H1 (cell line): Measurements from ENCODE around the gene DAND5. TPM values are rescaled to one million over a fixed set of nuclear protein-coding genes. Genes with fewer than 3 reads are reported as not detected.

Experiments used
- BACH1 ChIP-seq: IDR thresholded peaks from 2 replicates; pipeline ENCODE4 v1.6.1; 2012; ENCODE audit warnings: low read length, improper control_type of control experiment
- CREB1 ChIP-seq: IDR thresholded peaks from 2 replicates; pipeline ENCODE4 v1.6.1; 2012; ENCODE audit warnings: inconsistent platforms
- CTBP2 ChIP-seq: IDR thresholded peaks from 2 replicates; pipeline ENCODE4 v1.7.0; 2011; ENCODE audit warnings: borderline replicate concordance, mild to moderate bottlenecking, moderate library complexity, mixed read lengths, low read length; ENCODE audit not compliant: insufficient read depth, insufficient read length
- HDAC2 ChIP-seq, 2 experiments: fragments of 300-600 bp in 1 of 2; sonication (generic) in 1 of 2; IDR thresholded peaks; 2 replicates each; pipeline ENCODE4 v1.6.1; 2011 to 2012; ENCODE audit warnings: low read depth in 2 of 2, low read length in 2 of 2, mild to moderate bottlenecking in 2 of 2, moderate library complexity in 2 of 2, borderline replicate concordance in 1 of 2, inconsistent platforms in 1 of 2
- NANOG ChIP-seq: IDR thresholded peaks from 2 replicates; pipeline ENCODE4 v1.6.1; 2011; ENCODE audit warnings: low read length, low read depth, mild to moderate bottlenecking, inconsistent platforms; ENCODE audit not compliant: insufficient read depth, poor library complexity, severe bottlenecking
- PHF8 ChIP-seq: fragments of 200-600 bp; sonication (generic); conservative IDR thresholded peaks from 2 replicates; pipeline ENCODE4 v1.7.1; 2012; ENCODE audit warnings: low read depth, mild to moderate bottlenecking, inconsistent platforms, low read length, moderate library complexity
- RXRA ChIP-seq: IDR thresholded peaks from 2 replicates; pipeline ENCODE4 v1.6.1; 2011; ENCODE audit warnings: low read depth, mild to moderate bottlenecking, low read length, moderate library complexity; ENCODE audit not compliant: insufficient read depth
- SIRT6 ChIP-seq: IDR thresholded peaks from one replicate; pipeline ENCODE4 v1.7.1; 2012; ENCODE audit warnings: low read length, inconsistent platforms
- SRF ChIP-seq: IDR thresholded peaks from 2 replicates; pipeline ENCODE4 v1.6.1; 2011; ENCODE audit warnings: mild to moderate bottlenecking, low read depth, low read length, moderate library complexity
- TAF1 ChIP-seq: IDR thresholded peaks from 2 replicates; pipeline ENCODE4 v1.6.1; 2011; ENCODE audit warnings: mild to moderate bottlenecking, low read depth, low read length
- TCF12 ChIP-seq: IDR thresholded peaks from 2 replicates; pipeline ENCODE4 v1.6.1; 2011; ENCODE audit warnings: low read depth, mild to moderate bottlenecking, low read length
- polyA plus RNA-seq, 7 experiments: library from polyadenylated mRNA; depleted of rRNA in 3 of 7; stranded (reverse) in 5 of 7; unstranded in 2 of 7; fragments of >200 nt in 5 of 7; fragments of 200-250 nt in 2 of 7; gene quantifications; 1 replicate in 5 of 7; 2 replicates in 1 of 7; 4 replicates in 1 of 7; pipeline versions ENCODE4 v1.2.1 to v1.2.3, GENCODE V29; 2011 to 2013; ENCODE audit warnings: missing spikeins in 2 of 7, mixed read lengths in 2 of 7
- total RNA-seq: library from RNA; stranded (reverse); fragmentation: NEBNext Ultra II Directional; extraction: Animal tissue kit (Norgen Biotek cat#: 25700); gene quantifications from 2 replicates; pipeline ENCODE4 v1.2.1, GENCODE V29; 2021
- TF ChIP-seq, protein P1 (sequence below), 3 experiments: IDR thresholded peaks; 1 replicate in 2 of 3; 2 replicates in 1 of 3; pipeline versions ENCODE4 v1.5.1 to v1.6.1; 2011; ENCODE audit warnings: low read length in 3 of 3, mild to moderate bottlenecking in 3 of 3, inconsistent platforms in 2 of 3, low read depth in 1 of 3, moderate library complexity in 1 of 3; ENCODE audit not compliant: insufficient read depth in 1 of 3; ENCODE audit errors: control extremely low read depth in 1 of 3
- TF ChIP-seq, protein P2 (sequence below): IDR thresholded peaks from 2 replicates; pipeline ENCODE4 v1.6.1; 2011; ENCODE audit warnings: low read depth, mild to moderate bottlenecking, low read length; ENCODE audit not compliant: insufficient read depth
- TF ChIP-seq, protein P3 (sequence below): IDR thresholded peaks from 2 replicates; pipeline ENCODE4 v1.6.1; 2012; ENCODE audit warnings: inconsistent platforms

The DAND5 gene
- total and polyA plus RNA-seq, 2 of the 8 experiments (the other 6 are each of a cell fraction or from before 2014, with no cell fraction given), result 0.14 to 0.17 TPM

DNA sequence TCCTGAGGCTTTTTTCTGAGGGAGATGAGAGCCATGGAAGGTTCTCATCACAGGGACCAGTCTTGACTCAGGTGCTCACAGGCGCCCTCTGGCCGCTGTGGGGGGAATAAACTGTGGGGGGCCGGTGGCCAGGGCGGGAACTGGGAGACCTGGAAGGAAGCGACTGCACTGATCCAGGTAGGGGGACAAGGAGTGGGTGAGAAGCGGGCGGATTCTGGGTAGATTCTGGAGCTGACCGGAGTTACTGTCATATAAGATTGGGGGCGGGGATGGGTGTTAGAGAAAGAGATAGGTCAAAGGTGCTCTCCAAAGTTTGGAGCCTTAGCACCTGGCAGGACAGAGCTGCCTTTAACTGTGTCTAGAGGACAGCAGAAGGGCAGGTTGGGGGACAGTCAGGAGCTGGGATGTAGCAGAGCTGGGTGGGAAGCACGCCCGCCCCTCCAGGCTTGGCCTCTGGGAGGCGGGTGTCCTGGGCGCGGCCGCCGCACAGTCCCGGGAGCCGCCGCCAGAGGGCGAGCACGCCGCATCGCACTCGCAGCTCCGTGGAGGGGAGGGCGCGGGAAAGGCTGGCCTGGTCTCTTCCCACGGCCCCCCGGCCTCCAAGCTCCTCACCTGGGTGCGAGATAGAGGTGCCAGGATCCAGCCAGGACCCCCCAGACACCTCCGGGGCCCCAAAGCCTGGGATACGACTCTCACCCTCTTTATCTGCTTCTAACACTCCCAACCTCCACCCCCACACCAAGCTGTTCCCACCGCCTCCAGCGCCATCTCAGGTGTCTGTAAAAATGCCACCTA, 4.2 kb upstream of the DAND5 start (continued):
- TF ChIP-seq, protein P1, sequence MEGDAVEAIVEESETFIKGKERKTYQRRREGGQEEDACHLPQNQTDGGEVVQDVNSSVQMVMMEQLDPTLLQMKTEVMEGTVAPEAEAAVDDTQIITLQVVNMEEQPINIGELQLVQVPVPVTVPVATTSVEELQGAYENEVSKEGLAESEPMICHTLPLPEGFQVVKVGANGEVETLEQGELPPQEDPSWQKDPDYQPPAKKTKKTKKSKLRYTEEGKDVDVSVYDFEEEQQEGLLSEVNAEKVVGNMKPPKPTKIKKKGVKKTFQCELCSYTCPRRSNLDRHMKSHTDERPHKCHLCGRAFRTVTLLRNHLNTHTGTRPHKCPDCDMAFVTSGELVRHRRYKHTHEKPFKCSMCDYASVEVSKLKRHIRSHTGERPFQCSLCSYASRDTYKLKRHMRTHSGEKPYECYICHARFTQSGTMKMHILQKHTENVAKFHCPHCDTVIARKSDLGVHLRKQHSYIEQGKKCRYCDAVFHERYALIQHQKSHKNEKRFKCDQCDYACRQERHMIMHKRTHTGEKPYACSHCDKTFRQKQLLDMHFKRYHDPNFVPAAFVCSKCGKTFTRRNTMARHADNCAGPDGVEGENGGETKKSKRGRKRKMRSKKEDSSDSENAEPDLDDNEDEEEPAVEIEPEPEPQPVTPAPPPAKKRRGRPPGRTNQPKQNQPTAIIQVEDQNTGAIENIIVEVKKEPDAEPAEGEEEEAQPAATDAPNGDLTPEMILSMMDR (IDR thresholded peaks at IDR 0.05; ENCODE audit: control extremely low read depth in 1 of 3, insufficient read depth in 1 of 3, low read depth in 1 of 3, low read length in 3 of 3), result peak; percentile 92 to 99 (median 99)
- TF ChIP-seq SIRT6, result no peak
- TF ChIP-seq HDAC2 (IDR thresholded peaks at IDR 0.05; ENCODE audit: borderline replicate concordance in 1 of 2, low read depth in 2 of 2, low read length in 2 of 2), result peak; percentile 21 to 65; a peak in 2 of 4 replicates
- TF ChIP-seq NANOG, result peak; percentile 46
- TF ChIP-seq CTBP2, result peak; percentile 54
- peak; percentile 50; the same call in 1 of the 2 replicates for TF ChIP-seq BACH1
- 0 out of 2 replicates have a peak, but pooled peaks have one; percentile 34 for TF ChIP-seq TCF12
- 0 out of 2 replicates have a peak, but pooled peaks have one; percentile 8 for TF ChIP-seq SRF
- TF ChIP-seq, protein P2, sequence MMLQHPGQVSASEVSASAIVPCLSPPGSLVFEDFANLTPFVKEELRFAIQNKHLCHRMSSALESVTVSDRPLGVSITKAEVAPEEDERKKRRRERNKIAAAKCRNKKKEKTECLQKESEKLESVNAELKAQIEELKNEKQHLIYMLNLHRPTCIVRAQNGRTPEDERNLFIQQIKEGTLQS, result 0 out of 2 replicates have a peak, but pooled peaks have one; percentile 38
- TF ChIP-seq TAF1, result 0 out of 2 replicates have a peak, but pooled peaks have one; percentile 20
- peak; percentile 63 for TF ChIP-seq CREB1
- TF ChIP-seq PHF8, result 0 out of 2 replicates have a peak, but pooled peaks have one; percentile 32
- no peak for TF ChIP-seq RXRA
- TF ChIP-seq, protein P3, sequence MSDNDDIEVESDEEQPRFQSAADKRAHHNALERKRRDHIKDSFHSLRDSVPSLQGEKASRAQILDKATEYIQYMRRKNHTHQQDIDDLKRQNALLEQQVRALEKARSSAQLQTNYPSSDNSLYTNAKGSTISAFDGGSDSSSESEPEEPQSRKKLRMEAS, result peak; percentile 44; the same call in 1 of the 2 replicates
